HG03064 (cell line): ENCODE results near the gene SH2D2A.

Experiments used
- ATAC-seq: cut with Tn5 transposase; IDR thresholded peaks from one replicate; pipeline ENCODE4 v1.9.1; 2021; ENCODE audit warnings: low read depth; ENCODE audit not compliant: unreplicated experiment

SH2D2A gene

GRCh38 chr1:156828400-156829124 lies 11.9 kb upstream of the SH2D2A start:
- ATAC-seq, result no peak

- no peak for ATAC-seq
Observed at GRCh38 chr1:156826630-156827029, 10.0 kb upstream of the SH2D2A start.

GRCh38 chr1:156823210-156823790 lies 6.7 kb upstream of the SH2D2A start:
- no peak for ATAC-seq

- ATAC-seq, result no peak
Observed at GRCh38 chr1:156822680-156823079, 6.0 kb upstream of the SH2D2A start.

- ATAC-seq, result no peak
Observed at GRCh38 chr1:156821801-156822200, 5.2 kb upstream of the SH2D2A start.

DNA sequence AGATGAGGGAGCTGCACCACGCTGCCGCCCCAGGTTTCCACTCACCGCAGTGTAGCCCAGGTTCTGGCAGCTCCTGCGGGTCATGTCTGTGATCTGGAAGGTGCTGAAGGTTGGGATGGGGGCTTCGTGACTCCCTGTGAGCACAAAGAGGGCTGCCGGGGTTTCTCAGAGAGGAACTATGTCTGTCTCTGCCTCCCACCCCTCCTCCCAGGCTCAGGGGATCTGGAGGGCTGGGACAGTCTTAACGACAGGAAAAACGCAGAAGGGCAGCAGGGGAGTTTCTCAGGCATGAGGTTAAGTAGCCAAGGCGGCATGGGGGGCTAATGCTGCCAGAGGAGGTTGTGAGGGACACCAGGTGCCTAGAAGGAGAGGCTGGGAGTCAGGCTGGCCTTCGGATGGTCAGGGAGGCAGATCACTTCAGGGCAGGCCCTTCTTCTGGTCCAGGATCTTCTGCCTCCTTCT lies 656 bp downstream of the SH2D2A start:
- ATAC-seq, result no peak

DNA sequence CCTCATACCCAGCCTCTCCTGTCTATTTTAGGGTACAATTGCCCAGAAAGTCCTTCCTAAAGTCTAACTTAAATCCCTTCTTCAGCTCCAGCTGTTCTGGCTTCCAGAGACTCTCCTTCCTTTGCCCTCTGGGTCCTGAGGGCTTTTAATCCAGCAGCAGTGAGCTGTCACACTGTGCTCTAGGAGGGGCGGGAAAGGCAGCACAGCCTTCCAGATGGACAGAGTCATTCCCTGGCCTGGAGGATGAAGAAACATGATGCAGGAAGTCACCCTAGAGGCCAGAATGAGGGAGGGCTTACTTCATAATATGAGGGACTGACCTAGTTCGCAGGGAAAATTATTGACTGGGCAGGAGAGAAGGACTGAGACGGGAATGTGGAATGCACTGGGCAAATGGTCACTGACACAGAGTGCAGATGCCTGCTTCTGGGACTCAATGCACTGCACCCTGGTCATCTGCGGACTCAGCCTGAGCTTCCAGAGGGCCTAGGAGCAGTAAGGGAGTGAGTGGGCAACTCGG lies 1.3 kb downstream of the SH2D2A start:
- ATAC-seq, result no peak

DNA sequence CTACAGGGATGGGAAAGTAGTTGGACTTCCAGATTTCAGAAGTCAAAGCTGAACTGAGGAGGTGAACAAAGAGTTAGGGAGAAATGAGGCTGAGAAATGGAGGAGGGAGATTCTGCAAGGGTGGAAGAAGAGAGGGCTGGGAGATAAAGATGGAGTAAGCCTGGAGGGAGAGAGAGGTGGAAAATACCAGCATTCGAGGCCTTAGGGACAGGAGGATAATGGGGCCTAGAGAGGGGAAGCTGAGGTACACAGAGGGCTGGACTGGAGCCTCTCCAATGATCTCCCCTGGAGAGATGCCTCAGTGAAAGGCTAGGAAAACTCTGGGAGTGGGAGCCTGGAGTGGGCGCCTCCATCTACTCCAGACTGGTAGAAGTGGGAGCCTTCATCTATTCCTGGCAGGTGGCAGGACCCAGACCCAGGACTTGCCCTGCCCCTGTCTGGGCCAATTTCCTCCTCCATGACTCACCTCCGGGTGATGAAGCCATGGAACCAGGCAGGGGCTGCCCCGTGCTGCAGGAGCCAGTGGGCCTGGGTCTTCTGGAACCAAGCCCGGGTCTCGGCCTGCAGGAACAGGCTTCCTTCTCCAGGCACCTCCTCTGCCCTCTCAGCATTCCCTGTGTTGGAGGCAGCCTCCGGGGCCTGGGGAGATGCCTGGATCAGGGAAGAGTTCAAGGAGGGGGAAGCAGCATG lies 1.9 kb downstream of the SH2D2A start:
- ATAC-seq, result no peak

DNA sequence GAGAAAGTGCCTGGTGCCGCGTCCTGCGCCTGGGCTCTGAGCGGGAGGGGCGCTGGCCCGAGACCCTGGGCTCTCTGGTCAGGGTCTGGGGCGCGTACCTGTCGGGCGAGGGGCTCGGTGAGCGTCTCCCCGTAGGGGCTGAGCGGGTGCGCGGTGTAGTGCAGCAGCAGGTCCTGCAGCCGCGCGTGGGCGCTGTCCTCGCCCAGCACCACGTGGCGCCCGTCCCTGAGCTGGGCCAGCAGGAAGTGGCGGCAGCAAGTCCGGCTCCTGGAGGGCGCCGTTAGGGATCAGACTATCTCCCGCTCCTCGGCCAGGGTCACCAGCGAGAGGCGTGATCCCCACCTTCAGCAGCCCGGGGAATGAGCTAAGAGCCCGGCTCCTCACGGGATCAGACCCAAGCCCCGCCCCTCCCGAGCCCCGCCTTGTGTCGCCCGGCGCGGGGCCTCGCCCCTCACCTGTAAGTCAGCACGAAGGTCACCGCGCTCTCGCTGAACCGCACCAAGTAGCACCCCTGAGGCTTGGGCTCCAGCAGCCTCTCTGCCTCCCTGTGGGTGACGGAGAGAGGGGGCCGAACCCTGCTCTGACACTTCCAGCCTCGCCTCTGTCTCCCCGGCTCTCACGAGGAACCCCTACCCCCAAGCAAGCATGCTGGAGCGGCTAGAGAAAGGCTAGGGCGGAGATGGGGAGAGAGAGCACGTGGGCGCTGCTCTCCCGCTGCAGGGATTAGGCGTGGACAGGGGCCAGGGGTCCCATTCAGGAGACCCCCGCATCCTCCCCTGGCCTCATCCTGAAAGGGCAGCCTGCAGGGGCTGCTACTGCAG lies 2.7 kb downstream of the SH2D2A start:
- ATAC-seq, result no peak

DNA sequence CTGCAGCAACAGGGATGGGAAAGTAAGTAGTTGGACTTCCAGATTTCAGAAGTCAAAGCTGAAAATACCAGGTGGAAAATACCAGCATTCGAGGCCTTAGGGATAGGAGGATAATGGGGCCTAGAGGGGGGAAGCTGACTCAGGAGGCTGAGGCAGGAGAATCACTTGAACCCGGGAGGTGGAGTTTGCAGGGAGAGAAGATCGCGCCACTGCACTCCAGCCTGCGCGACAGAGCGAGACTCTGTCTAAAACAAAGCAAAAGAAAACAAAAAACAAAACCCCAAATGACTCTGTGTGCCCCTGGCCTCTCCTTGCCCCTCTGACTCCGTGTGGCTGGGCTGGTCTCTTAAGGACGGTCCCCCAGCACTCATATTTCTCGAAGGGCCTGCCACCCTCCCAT lies 3.4 kb downstream of the SH2D2A start:
- no peak for ATAC-seq

DNA sequence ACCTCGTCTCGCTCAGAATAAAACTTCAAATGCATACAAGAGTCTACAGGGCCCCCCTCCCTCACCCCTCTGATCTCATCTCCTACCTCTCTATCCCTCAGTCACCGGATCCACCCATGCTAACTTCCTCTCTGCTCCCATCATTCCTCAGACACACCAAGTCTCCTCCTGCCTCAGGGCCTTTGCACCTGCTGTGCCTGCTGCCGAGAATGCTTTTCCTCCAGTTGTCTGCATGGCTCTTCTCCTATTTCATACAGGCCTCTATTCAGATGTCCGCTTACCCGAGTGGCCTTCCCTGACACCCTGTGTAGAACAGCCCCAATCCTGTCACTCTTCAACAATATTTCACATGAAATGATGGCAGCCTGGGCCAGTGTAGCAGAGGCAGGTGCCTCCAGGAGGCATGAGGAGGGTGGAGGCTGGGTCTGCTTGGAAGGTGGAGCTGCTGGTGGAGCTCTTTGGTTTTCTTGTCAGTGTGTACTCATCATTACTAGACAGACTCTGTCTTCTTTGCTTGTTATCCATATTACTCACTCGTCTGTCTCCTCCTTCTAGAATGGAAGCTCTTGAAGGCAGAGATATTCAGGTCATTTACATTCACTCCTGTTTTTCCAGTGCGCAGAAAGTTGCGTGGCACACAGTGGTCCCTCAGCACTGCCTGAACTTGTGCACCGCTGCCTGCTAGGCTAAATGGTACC lies 4.2 kb downstream of the SH2D2A start:
- no peak for ATAC-seq

DNA sequence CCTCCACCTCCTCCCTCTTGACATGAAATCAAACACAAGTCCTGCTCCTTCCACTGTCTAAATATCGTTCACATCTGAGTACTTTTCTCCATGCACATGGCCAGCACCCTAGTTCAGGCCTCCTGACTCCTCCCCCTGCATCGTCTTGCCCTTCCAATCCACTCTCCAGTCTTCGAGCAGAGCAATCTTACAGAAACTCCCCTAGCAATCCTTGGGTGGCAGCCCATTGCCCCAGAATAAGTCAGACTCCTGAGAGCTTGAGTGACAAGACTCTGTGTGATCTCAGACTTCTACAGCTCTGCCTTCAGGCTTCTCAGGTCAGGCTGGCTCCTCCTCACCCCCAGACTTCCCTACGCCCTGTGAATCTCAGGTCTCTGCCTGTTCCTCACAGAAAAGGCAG lies 5.5 kb downstream of the SH2D2A start:
- ATAC-seq, result no peak

DNA sequence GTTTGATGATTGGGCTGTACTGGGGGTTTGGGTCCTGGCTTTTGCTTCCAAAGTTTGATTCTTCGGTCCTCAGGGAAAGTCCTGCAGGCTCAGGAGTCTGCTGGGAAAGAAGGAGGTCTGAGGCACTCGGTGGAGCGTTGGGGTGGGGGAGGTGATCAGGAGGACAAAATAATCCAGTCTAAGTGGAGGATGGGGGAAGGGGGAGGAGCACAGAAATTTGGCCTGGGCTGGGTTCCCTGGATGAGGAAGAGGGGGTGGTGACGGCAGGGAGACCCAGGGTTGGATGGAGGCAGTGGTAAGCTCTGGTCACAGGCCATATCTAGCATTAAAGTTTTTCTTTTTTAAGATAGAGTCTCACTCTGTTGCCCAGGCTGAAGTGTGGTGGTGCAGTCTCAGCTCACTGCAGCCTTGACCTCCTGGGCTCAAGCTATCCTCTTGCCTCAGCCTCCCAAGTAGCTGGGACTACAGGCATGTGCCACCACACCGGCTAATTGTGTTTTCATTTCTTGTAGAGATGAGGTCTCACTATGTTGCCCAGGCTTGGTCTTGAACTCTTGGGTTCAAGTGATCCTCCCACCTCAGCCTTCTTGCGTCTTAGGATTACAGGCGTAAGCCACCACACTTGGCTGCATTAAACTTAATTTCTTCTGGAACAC lies 6.8 kb downstream of the SH2D2A start:
- no peak for ATAC-seq

GRCh38 chr1:156809281-156809680 lies 7.4 kb downstream of the SH2D2A start:
- ATAC-seq, result no peak

DNA sequence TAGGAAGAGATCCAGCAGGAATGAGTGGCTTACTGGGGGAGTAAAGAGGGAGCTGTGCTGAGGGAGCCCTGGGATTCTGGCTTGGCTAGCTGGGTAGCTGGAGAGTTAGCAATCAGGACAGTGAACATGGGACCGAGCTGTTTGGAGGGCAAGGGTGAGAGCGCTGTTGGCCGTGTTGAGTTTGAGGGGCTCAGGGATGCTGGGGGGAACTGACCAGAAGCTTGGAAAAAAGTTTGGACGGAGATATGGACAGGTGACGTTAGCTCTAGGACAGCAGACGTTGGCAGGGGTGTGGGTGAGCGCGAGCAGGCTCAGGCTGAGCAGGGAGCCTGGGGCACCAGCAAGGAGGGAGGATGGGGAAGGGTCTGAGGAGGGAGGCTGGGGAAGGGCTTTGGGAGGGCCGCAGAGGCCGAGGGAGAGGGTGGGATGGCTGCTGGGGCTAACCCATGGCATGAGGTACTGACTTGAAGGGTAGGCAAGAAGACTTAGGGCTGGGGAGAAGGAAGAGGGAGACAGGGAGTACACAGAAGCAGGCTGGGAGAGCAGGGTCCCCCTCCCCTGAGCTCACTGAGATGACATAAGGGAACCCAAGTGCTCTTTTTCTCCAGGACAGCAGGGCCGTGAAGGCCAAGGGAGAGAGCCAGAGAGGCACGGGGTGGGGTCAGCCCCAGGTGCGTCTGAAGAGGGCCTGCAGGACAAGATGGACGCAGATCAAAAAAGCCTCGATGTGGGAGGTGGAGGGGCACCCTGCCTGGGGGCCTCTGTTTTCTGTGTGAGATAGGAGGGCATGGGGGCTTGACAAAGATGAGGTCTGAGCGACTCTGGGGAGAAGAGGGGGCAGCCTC lies 8.2 kb downstream of the SH2D2A start:
- no peak for ATAC-seq

- no peak for ATAC-seq
Observed at GRCh38 chr1:156807627-156808026, 9.0 kb downstream of the SH2D2A start.

GRCh38 chr1:156806512-156807440 lies 9.9 kb downstream of the SH2D2A start:
- no peak for ATAC-seq
